ENCODE measurements around the gene MAN1A2.
"Not testable (repeated sequence)": the region's sequence is repeated elsewhere in the genome, so short reads cannot be mapped to it uniquely, and the experiment has no call there.

Gene MAN1A2

DNA sequence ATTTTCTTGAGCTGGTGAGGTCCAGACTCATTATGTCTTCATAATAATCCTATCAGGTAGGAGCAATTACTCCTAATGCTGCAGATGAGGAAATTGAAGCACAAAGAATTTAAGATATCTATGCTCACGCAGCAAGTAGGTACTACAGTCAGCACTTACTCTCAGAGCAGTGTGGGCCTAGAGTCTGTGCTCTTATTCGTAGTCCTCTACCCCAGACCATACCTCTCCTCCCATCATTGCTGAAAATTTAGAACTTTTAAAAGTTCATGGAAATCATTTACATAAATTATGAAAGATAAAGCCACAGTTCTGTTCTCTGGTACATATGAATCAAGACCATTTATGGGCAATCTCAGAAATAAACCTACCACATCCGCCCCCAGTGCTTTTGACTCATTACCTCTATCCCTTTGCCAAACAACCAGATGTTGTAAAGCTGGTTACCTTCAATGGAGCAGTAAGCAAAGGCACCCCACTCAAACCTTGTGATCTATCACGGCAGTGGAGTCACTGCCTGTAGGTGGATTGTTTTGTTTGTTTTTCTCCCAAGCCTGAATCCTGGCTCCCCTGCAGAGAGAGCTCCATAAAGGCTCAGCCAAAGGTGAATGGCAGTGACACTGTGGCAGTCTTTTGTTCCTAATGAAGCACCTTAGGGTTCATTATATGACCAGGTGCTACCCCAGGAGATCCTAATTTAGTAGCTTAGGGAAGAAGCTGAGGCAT, 20.9 kb upstream of the MAN1A2 start:
- in situ Hi-C loops (cut with MboI; ENCODE audit: low sequenced_read_pairs, unreplicated experiment), result no loop called here
- no peak for DNase-seq (ENCODE audit: low spot score)
- TF ChIP-seq, protein P1, sequence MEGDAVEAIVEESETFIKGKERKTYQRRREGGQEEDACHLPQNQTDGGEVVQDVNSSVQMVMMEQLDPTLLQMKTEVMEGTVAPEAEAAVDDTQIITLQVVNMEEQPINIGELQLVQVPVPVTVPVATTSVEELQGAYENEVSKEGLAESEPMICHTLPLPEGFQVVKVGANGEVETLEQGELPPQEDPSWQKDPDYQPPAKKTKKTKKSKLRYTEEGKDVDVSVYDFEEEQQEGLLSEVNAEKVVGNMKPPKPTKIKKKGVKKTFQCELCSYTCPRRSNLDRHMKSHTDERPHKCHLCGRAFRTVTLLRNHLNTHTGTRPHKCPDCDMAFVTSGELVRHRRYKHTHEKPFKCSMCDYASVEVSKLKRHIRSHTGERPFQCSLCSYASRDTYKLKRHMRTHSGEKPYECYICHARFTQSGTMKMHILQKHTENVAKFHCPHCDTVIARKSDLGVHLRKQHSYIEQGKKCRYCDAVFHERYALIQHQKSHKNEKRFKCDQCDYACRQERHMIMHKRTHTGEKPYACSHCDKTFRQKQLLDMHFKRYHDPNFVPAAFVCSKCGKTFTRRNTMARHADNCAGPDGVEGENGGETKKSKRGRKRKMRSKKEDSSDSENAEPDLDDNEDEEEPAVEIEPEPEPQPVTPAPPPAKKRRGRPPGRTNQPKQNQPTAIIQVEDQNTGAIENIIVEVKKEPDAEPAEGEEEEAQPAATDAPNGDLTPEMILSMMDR (IDR thresholded peaks at IDR 0.05; ENCODE audit: borderline replicate concordance, control extremely low read depth, extremely low read depth, insufficient read depth, missing control alignments), result no peak

DNA sequence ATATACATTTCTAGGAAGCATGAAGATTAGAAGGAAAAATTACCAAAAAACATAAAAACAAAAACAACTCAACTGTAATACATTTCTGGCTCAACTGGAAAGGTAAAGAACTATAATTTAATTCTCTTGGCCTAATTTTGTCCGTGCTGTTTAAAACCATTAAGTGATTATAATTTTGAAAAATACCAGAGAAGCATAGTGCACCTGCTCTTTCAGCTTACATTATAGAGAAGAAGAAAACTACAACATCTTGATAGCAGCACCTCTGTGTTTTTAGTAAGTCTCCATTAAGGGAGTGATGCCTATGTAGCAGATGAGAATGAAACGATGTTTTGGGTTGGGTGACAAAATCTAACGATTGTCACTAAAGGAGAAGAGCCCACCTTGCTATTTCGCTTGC, 19.3 kb upstream of the MAN1A2 start:
- in situ Hi-C loops (cut with MboI; ENCODE audit: low sequenced_read_pairs, unreplicated experiment), result no loop called here
- TF ChIP-seq, protein P1 (IDR thresholded peaks at IDR 0.05; ENCODE audit: borderline replicate concordance, control extremely low read depth, extremely low read depth, insufficient read depth, missing control alignments), result no peak
- DNase-seq (ENCODE audit: low spot score), result no peak

DNA sequence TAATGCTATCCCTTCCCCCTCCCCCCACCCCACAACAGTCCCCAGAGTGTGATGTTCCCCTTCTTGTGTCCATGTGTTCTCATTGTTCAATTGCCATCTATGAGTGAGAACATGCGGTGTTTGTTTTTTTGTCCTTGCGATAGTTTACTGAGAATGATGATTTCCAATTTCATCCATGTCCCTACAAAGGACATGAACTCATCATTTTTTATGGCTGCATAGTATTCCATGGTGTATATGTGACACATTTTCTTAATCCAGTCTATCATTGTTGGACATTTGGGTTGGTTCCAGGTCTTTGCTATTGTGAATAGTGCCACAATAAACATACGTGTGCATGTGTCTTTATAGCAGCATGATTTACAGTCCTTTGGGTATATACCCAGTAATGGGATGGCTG, 14.6 kb upstream of the MAN1A2 start:
- not testable (repeated sequence) for DNase-seq (ENCODE audit: low spot score)

DNA sequence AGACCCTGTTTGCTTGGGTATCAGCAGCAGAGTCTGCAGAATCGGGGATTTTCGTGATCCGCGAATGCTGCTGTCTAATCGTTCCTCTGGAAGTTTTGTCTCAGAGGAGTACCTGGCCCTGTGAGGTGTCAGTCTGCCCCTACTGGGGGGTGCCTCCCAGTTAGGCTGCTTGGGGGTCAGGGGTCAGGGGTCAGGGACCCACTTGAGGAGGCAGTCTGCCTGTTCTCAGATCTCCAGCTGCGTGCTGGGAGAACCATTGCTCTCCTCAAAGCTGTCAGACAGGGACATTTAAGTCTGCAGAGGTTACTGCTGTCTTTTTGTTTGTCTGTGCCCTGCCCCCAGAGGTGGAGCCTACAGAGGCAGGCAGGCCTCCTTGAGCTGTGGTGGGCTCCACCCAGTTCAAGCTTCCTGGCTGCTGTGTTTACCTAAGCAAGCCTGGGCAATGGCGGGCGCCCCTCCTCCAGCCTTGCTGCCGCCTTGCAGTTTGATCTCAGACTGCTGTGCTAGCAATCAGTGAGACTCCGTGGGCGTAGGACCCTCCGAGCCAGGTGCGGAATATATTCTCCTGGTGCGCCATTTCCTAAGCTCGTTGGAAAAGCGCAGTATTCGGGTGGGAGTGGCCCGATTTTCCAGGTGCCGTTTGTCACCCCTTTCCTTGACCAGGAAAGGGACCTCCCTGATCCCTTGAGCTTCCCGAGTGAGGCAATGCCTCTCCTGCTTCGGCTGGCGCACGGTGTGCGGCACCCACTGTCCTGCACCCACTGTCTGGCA, 9.2 kb upstream of the MAN1A2 start:
- DNase-seq (ENCODE audit: low spot score); in situ Hi-C loops (cut with MboI; ENCODE audit: low sequenced_read_pairs, unreplicated experiment): not testable (repeated sequence)

More for the DNA sequence above, 14.6 kb upstream of the MAN1A2 start:
- in situ Hi-C loops (cut with MboI; ENCODE audit: low sequenced_read_pairs, unreplicated experiment), result not testable (repeated sequence)

DNA sequence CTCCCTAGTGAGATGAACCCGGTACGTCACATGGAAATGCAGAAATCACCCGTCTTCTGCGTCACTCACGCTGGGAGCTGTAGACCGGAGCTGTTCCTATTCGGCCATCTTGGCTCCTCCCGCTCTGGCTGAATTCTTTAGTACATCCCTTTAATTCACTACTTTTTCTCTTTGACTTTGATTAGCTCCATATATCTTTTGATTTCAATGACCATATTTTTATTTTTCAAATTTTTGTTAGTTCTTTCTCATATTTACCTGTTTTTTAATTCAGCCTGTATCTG, 8.7 kb upstream of the MAN1A2 start:
- in situ Hi-C loops (cut with MboI; ENCODE audit: low sequenced_read_pairs, unreplicated experiment), result not testable (repeated sequence)

DNA sequence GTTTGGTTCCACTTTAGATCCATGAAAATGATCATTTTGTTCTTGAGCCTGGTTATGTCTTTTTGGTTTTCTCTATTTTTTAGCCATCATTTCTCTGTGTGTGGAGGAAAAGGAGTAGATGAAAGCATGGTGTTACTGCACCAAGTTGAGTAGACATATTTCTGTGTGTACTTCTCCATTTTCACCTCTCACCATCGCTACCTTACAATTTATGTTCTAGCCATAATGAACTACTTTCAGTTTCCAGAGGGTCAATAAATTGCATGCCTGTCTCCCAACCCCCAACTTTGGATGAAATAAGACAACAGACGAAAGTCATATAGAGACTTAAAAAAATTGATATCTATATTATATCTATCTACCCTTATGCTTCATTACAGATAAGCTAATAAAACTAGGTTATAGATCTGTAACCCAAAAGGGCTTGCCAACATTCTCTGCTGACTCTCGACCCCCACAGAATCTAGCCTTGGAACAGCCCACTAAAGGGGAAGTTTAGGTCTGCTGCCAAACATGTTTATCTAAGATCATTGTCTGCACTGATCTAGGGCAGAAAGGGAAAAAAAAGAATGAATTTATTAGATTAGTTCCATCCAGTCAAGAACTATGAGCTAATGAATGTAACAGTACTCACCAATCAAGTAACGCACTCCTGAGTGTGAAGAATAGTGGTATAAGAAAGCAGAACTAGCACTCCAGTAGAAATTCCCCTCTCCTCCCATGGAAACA, 7.5 kb upstream of the MAN1A2 start:
- in situ Hi-C loops (cut with MboI; ENCODE audit: low sequenced_read_pairs, unreplicated experiment), result no loop called here
- TF ChIP-seq, protein P1 (IDR thresholded peaks at IDR 0.05; ENCODE audit: borderline replicate concordance, control extremely low read depth, extremely low read depth, insufficient read depth, missing control alignments), result no peak
- no peak for DNase-seq (ENCODE audit: low spot score)

More for the DNA sequence above, 8.7 kb upstream of the MAN1A2 start:
- not testable (repeated sequence) for DNase-seq (ENCODE audit: low spot score)

DNA sequence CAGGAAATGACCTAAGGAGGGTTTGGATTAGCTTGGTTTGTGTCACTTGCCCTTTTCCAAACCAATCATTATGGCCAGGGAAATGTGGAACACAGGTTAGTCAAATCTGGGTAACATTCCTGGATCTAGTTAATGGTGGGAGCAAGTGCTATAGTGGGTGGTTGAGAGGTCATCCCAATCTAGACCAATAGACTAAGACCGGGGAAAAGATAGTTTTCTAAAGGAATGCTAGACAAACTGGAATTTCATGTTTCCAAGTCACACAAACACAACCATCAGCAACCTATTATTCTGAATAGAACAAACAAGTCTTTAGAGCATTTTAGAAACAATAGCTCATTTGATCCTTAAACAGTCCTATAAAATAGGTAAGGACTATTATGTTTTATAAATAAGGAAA, 4.3 kb upstream of the MAN1A2 start:
- in situ Hi-C loops (cut with MboI; ENCODE audit: low sequenced_read_pairs, unreplicated experiment), result no loop called here
- TF ChIP-seq, protein P1 (IDR thresholded peaks at IDR 0.05; ENCODE audit: borderline replicate concordance, control extremely low read depth, extremely low read depth, insufficient read depth, missing control alignments), result no peak
- DNase-seq (ENCODE audit: low spot score), result no peak

DNA sequence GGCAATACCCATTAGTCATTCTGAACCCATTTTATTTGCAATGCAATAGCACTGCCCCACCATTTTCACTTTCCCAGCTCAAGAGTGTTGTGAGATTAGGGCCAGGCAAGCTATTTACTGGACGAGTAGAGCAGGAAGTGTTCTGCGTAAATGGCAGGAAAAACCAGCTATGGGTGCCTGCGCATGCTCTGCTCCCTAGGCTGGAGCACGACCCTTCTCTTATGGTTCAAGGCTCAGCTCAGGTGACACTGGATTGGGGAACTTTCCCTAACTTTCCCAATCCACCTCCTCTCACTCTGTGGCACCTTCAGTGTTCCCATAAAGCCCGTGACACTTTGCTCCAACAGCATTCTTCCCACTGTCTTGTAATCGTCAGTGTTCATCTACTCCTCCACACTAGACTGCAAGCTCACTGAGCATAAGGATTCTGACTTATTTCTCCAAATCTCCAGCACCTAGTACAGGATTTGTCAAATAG, 3.6 kb upstream of the MAN1A2 start:
- TF ChIP-seq, protein P1 (IDR thresholded peaks at IDR 0.05; ENCODE audit: borderline replicate concordance, control extremely low read depth, extremely low read depth, insufficient read depth, missing control alignments), result no peak
- DNase-seq (ENCODE audit: low spot score), result no peak
- in situ Hi-C loops (cut with MboI; ENCODE audit: low sequenced_read_pairs, unreplicated experiment), result no loop called here
